Transverse colon (tissue), 4 donors: ENCODE data around the gene DNAJB7.

Source experiments
- CTCF ChIP-seq, 5 experiments: fragments of 200-600 bp in 3 of 5; fragments of 450-650 bp in 2 of 5; sonication (generic) in 3 of 5; IDR thresholded peaks; 1 replicate in 2 of 5; 2 replicates in 3 of 5; pipeline ENCODE4 v1.5.1; 2016 to 2017; ENCODE audit warnings: antibody characterized with exemption in 5 of 5, inconsistent platforms in 3 of 5, mild to moderate bottlenecking in 2 of 5, moderate library complexity in 1 of 5
- EP300 ChIP-seq: sonication (generic); formaldehyde crosslinking; IDR thresholded peaks from one replicate; pipeline ENCODE4 v1.6.1; 2017; ENCODE audit warnings: antibody characterized with exemption, low read depth
- POLR2A ChIP-seq: fragments of 450-650 bp; IDR thresholded peaks from one replicate; pipeline ENCODE4 v1.6.1; 2016; ENCODE audit warnings: antibody characterized with exemption, mild to moderate bottlenecking, moderate library complexity
- POLR2AphosphoS5 ChIP-seq, 3 donors: sonication (generic); formaldehyde crosslinking; IDR thresholded peaks; one replicate each; pipeline ENCODE4 v1.6.1; 2016; ENCODE audit warnings: antibody characterized with exemption in 3 of 3

GRCh38 chr22:40826984-40827741 is 34.8 kb downstream of the DNAJB7 start:
- TF ChIP-seq CTCF (IDR thresholded peaks at IDR 0.05), result no peak
- no peak for TF ChIP-seq POLR2A
- no peak for TF ChIP-seq POLR2AphosphoS5 (IDR thresholded peaks at IDR 0.05)
- TF ChIP-seq EP300, result no peak
